ENCODE results near the gene SLC25A14. TPM values are rescaled to one million over a fixed set of nuclear protein-coding genes. Genes with fewer than 3 reads are reported as not detected.
"Not testable (repeated sequence)": the region's sequence is repeated elsewhere in the genome, so short reads cannot be mapped to it uniquely, and the experiment has no call there.

The SLC25A14 gene
- total RNA-seq, 4 donors from 2014 or later = 3.3 to 27.6 (median 15.6) TPM

GRCh38 chrX:130343411-130343810 lies 3.7 kb downstream of the SLC25A14 start:
- DNase-seq = no peak
- intact Hi-C loops (cut with DNase I; ENCODE audit: low total_unique reads) = no loop called here
- Histone ChIP-seq H3K27me3 (no peaks in the 10 kb centered on the region), H3K27ac (no peak overlapping the region), H3K36me3 (no peaks in the 10 kb centered on the region), H3K4me3 (no peak overlapping the region), H3K4me1 (no peaks in the 10 kb centered on the region), H3K9me3 (no peaks in the 10 kb centered on the region)
- TF ChIP-seq POLR2A (IDR thresholded peaks at IDR 0.05) (no peak), CTCF (IDR thresholded peaks at IDR 0.05) (no peak)

- Histone ChIP-seq H3K27ac (no peak overlapping the region), H3K36me3 (no peaks in the 10 kb centered on the region), H3K4me3 (no peak overlapping the region), H3K27me3 (no peaks in the 10 kb centered on the region), H3K4me1 (no peaks in the 10 kb centered on the region), H3K9me3 (no peaks in the 10 kb centered on the region)
- intact Hi-C loops (cut with DNase I; ENCODE audit: low total_unique reads) = no loop called here
- DNase-seq = no peak
- TF ChIP-seq CTCF (IDR thresholded peaks at IDR 0.05) (no peak), POLR2A (IDR thresholded peaks at IDR 0.05) (no peak)
Observed at GRCh38 chrX:130347321-130347720, 7.6 kb downstream of the SLC25A14 start.

- no peaks in the 10 kb centered on the region for H3K9me3 ChIP-seq
- H3K4me3 ChIP-seq = no peak overlapping the region
- no peaks in the 10 kb centered on the region for H3K27me3 ChIP-seq
- no peak overlapping the region for H3K27ac ChIP-seq
- DNase-seq = no peak
- TF ChIP-seq POLR2A (IDR thresholded peaks at IDR 0.05) (no peak), CTCF (IDR thresholded peaks at IDR 0.05) (no peak)
- intact Hi-C loops (cut with DNase I; ENCODE audit: low total_unique reads) = no loop called here
- no peaks in the 10 kb centered on the region for H3K36me3 ChIP-seq
- H3K4me1 ChIP-seq = no peaks in the 10 kb centered on the region
Observed at GRCh38 chrX:130351567-130351966, 11.8 kb downstream of the SLC25A14 start.

GRCh38 chrX:130352050-130352449 lies 12.3 kb downstream of the SLC25A14 start:
- intact Hi-C loops (cut with DNase I; ENCODE audit: low total_unique reads); H3K4me1 ChIP-seq; H3K36me3 ChIP-seq; H3K4me3 ChIP-seq; H3K9me3 ChIP-seq; DNase-seq; H3K27ac ChIP-seq; H3K27me3 ChIP-seq: not testable (repeated sequence)

GRCh38 chrX:130376077-130376476 lies 36.4 kb downstream of the SLC25A14 start:
- intact Hi-C loops (cut with DNase I; ENCODE audit: low total_unique reads) = no loop called here
- H3K27ac ChIP-seq = no peak overlapping the region
- no peaks in the 10 kb centered on the region for H3K36me3 ChIP-seq
- no peak for DNase-seq
- no peak overlapping the region for H3K4me3 ChIP-seq
- no peak for TF ChIP-seq POLR2A (IDR thresholded peaks at IDR 0.05)
- no peak for TF ChIP-seq CTCF (IDR thresholded peaks at IDR 0.05)
- H3K9me3 ChIP-seq = no peaks in the 10 kb centered on the region
- no peaks in the 10 kb centered on the region for H3K4me1 ChIP-seq
- H3K27me3 ChIP-seq = no peaks in the 10 kb centered on the region

- no peaks in the 10 kb centered on the region for H3K36me3 ChIP-seq
- no peak for DNase-seq
- no peak overlapping the region for H3K27ac ChIP-seq
- H3K9me3 ChIP-seq = no peaks in the 10 kb centered on the region
- H3K4me3 ChIP-seq = no peak overlapping the region
- H3K27me3 ChIP-seq = no peaks in the 10 kb centered on the region
- intact Hi-C loops (cut with DNase I; ENCODE audit: low total_unique reads) = no loop called here
- H3K4me1 ChIP-seq = no peaks in the 10 kb centered on the region
- no peak for TF ChIP-seq POLR2A (IDR thresholded peaks at IDR 0.05)
- TF ChIP-seq CTCF (IDR thresholded peaks at IDR 0.05) = no peak
Observed at GRCh38 chrX:130378024-130378669, 38.4 kb downstream of the SLC25A14 start.

All from uterus (tissue), 4 donors.